ENCODE measurements around the gene GTPBP1.

DNA sequence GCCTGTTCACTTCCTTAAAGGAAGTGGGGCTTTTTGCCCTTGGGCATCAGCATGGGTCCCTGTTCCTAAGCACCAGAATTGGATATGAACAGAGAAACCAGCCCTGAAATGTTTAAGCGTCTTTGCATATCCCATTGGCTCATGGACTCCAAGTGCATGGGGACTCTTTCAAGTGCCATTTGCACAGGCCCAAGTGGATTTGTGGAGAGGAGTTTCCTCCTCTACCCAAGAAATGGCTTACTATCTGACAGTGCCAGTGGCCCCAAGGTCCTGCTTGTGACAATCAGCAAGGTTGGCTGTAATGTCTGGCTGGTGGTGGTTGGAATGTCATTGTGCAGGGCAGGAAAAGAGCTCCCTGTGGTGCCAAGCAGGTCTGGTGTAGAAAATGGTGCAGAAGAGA is 20.0 kb upstream of the GTPBP1 start:
- TF ChIP-seq POLR2A (IDR thresholded peaks at IDR 0.05; ENCODE audit: low read depth, low read length) = no peak
- 0 out of 2 replicates have a peak, but pooled peaks have one; percentile 16 for TF ChIP-seq POLR2AphosphoS5 (IDR thresholded peaks at IDR 0.05; ENCODE audit: low read depth, low read length)
- TF ChIP-seq TAF1 (IDR thresholded peaks at IDR 0.05; ENCODE audit: borderline replicate concordance, low read depth, low read length) = no peak

Measured in GM12892 (cell line).